Endothelial cell of umbilical vein (primary cell): Measurements from ENCODE around the gene FAM53B. TPM values are rescaled to one million over a fixed set of nuclear protein-coding genes. Genes with fewer than 3 reads are reported as not detected.

Experiments used
- BruUV-seq: library from RNA; stranded (reverse); fragments of 400-500 nt; replicated peaks from 2 replicates; lab custom pipeline; 2021; lab: Mats Ljungman, UMichigan
- CTCF ChIA-PET: fragments of 300-600, 350-600 bp; sonication (Branson Sonifier 250); formaldehyde crosslinking; loops from one replicate; lab custom pipeline; 2021; ENCODE audit warnings: antibody characterized with exemption, inconsistent platforms; lab: Charles Lee
- POLR2A ChIA-PET: fragments of 300-600, 350-600 bp; sonication (Branson Sonifier 250); formaldehyde crosslinking; loops from one replicate; lab custom pipeline; 2021; ENCODE audit warnings: antibody characterized with exemption, inconsistent platforms; lab: Charles Lee
- DNase-seq: peaks from one replicate; pipeline ENCODE4 v3.0.0-alpha.2; 2011; ENCODE audit warnings: low read depth, low spot score
- FAIRE-seq: peaks from 2 replicates; lab custom pipeline; 2011; peaks lifted over from hg19 to GRCh38; lab: Jason Lieb, UNC
- H2AFZ ChIP-seq: 2 replicates; pipeline ENCODE4 v1.6.0; 2012; ENCODE audit warnings: low read depth, low read length, control low read depth, inconsistent platforms
- H3K27ac ChIP-seq: 2 replicates; pipeline ENCODE4 v1.5.1; 2011; ENCODE audit warnings: low read depth, mild to moderate bottlenecking, control low read depth, low read length, moderate library complexity; ENCODE audit not compliant: insufficient read depth
- H3K27me3 ChIP-seq, 2 experiments: 2 replicates each; pipeline versions ENCODE4 v1.6.0 to v1.6.1; 2011; ENCODE audit warnings: low read length in 2 of 2, mixed read lengths in 1 of 2; ENCODE audit not compliant: control insufficient read depth in 2 of 2, insufficient read depth in 2 of 2
- H3K36me3 ChIP-seq, 2 experiments: 2 replicates in 1 of 2; 3 replicates in 1 of 2; pipeline ENCODE4 v1.5.1; 2011; ENCODE audit warnings: low read length in 2 of 2, mild to moderate bottlenecking in 1 of 2, moderate library complexity in 1 of 2; ENCODE audit not compliant: control insufficient read depth in 2 of 2, insufficient read depth in 2 of 2; ENCODE audit errors: extremely low read depth in 1 of 2
- H3K4me1 ChIP-seq: 3 replicates; pipeline ENCODE4 v1.5.1; 2011; ENCODE audit warnings: mild to moderate bottlenecking, low read length; ENCODE audit not compliant: control insufficient read depth, insufficient read depth; ENCODE audit errors: extremely low read depth
- H3K4me2 ChIP-seq: 2 replicates; pipeline ENCODE4 v1.6.1; 2011; ENCODE audit warnings: low read length, control low read depth, mixed read lengths; ENCODE audit not compliant: insufficient read depth
- H3K4me3 ChIP-seq, 3 experiments: fragments of 200-600 bp in 1 of 3; sonication (generic), shearing (Covaris generic) in 1 of 3; replicated peaks in 1 of 3; 2 replicates each; pipeline ENCODE4 v1.5.1; 2011 to 2016; ENCODE audit warnings: control low read depth in 3 of 3, low read length in 3 of 3, mild to moderate bottlenecking in 2 of 3, inconsistent platforms in 1 of 3, low read depth in 1 of 3, moderate library complexity in 1 of 3; ENCODE audit not compliant: insufficient read depth in 1 of 3
- H3K79me2 ChIP-seq: 2 replicates; pipeline ENCODE4 v1.6.0; 2012; ENCODE audit warnings: low read length, inconsistent platforms; ENCODE audit not compliant: control insufficient read depth, insufficient read depth
- H3K9ac ChIP-seq: replicated peaks from 2 replicates; pipeline ENCODE3; 2011; ENCODE audit warnings: low read length, control low read depth; ENCODE audit not compliant: insufficient read depth; ENCODE audit errors: extremely low read depth
- H3K9me1 ChIP-seq: replicated peaks from 3 replicates; pipeline ENCODE4 v1.6.0; 2011; ENCODE audit warnings: mild to moderate bottlenecking, low read length; ENCODE audit not compliant: control insufficient read depth, insufficient read depth; ENCODE audit errors: extremely low read depth
- H3K9me3 ChIP-seq: replicated peaks from 2 replicates; pipeline ENCODE4 v1.5.1; 2012; ENCODE audit warnings: low read length, inconsistent platforms; ENCODE audit not compliant: control insufficient read depth, insufficient read depth
- H4K20me1 ChIP-seq: replicated peaks from 2 replicates; pipeline ENCODE3; 2011; ENCODE audit warnings: mild to moderate bottlenecking, low read length; ENCODE audit not compliant: control insufficient read depth, insufficient read depth; ENCODE audit errors: extremely low read depth
- EZH2 ChIP-seq: IDR thresholded peaks from 2 replicates; pipeline ENCODE4 v1.6.1; 2012; ENCODE audit warnings: borderline replicate concordance, low read depth, mild to moderate bottlenecking, moderate library complexity, low read length, inconsistent platforms; ENCODE audit not compliant: severe bottlenecking
- FOS ChIP-seq: IDR thresholded peaks from 2 replicates; pipeline ENCODE4 v1.6.1; 2011; ENCODE audit warnings: mild to moderate bottlenecking, low read length, moderate library complexity, borderline replicate concordance; ENCODE audit not compliant: insufficient read depth
- GATA2 ChIP-seq: IDR thresholded peaks from 2 replicates; pipeline ENCODE4 v1.7.0; 2011; ENCODE audit warnings: low read depth, mild to moderate bottlenecking, moderate library complexity, mixed read lengths, low read length; ENCODE audit not compliant: insufficient read length, insufficient read depth
- JUN ChIP-seq: IDR thresholded peaks from 2 replicates; pipeline ENCODE4 v1.6.1; 2011; ENCODE audit warnings: borderline replicate concordance, low read depth; ENCODE audit not compliant: insufficient read length, insufficient read depth
- MYC ChIP-seq: IDR thresholded peaks from one replicate; pipeline ENCODE4 v1.6.1; 2011; ENCODE audit warnings: mild to moderate bottlenecking, low read depth, low read length
- POLR2A ChIP-seq: IDR thresholded peaks from 2 replicates; pipeline ENCODE4 v1.6.1; 2012; ENCODE audit warnings: low read depth, mild to moderate bottlenecking, control low read depth, low read length
- POLR2AphosphoS5 ChIP-seq: IDR thresholded peaks from 2 replicates; pipeline ENCODE4 v1.6.1; 2012; ENCODE audit warnings: low read depth, mild to moderate bottlenecking, control low read depth, low read length, moderate library complexity; ENCODE audit not compliant: insufficient read depth
- dilution Hi-C: fragments of 300-500 bp; cut with MboI; formaldehyde crosslinking; loops from one replicate; pipeline ENCODE4 v1.15.0; 2019; ENCODE audit warnings: low sequenced_read_pairs; ENCODE audit not compliant: extremely low pct_ligation_motif_present
- intact Hi-C: fragments of 100-400 bp; cut with micrococcal nuclease; formaldehyde crosslinking; loops from one replicate; pipeline ENCODE4 v1.10.0; 2022
- polyA plus RNA-seq, 4 experiments: library from polyadenylated mRNA; depleted of rRNA in 3 of 4; stranded (reverse) in 3 of 4; unstranded in 1 of 4; fragments of >200 nt; gene quantifications; 2 replicates each; pipeline versions ENCODE4 v1.2.1 to v1.2.3, GENCODE V29; 2011 to 2012; ENCODE audit warnings: missing spikeins in 1 of 4
- total RNA-seq: library from RNA; stranded (reverse); gene quantifications from 2 replicates; pipeline ENCODE4 v1.2.3, GENCODE V29; 2021
- TF ChIP-seq, protein P1 (sequence below), 2 donors: IDR thresholded peaks; 1 replicate in 1 of 2; 2 replicates in 1 of 2; pipeline ENCODE4 v1.5.1; 2011; ENCODE audit warnings: low read length in 2 of 2, mild to moderate bottlenecking in 2 of 2, moderate library complexity in 2 of 2, control low read depth in 1 of 2, inconsistent platforms in 1 of 2, low read depth in 1 of 2; ENCODE audit not compliant: insufficient read depth in 1 of 2; ENCODE audit errors: extremely low read depth in 1 of 2
- TF ChIP-seq, protein P2 (sequence below): IDR thresholded peaks from 2 replicates; pipeline ENCODE4 v1.6.1; 2011; ENCODE audit not compliant: insufficient read depth, insufficient read length

The FAM53B gene
- total and polyA plus RNA-seq, 2 donors (not counting 3 experiments of a cell fraction or from before 2014, with no cell fraction given): 8.5 to 21.1 TPM

DNA sequence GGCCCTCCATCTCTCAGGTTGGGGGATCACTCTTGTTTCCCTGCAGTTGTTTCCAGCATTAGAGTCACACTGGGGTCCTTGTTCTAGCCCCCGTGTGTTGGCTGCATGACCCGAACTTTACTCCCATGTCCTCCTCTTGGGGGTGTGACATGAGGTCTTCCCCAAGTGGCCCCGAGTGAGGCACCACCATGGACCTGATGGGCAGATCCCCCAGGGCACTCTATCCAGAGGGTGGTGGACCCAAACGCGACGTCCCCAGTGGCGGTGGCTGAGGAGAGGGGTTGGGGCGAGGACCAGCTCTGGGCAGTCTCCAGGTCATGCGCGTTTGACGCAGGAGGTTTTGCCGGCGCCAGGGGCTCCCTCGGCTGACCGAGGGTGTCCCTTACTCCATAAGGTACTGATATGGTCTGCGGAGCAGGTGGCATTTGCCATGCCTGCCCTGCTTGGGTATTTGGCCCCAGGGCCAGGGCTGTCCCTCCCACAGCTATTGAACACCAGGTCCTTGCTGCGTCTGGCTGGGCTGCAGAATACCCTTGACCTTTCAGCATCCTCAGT lies 150.7 kb downstream of the FAM53B start:
- no peaks in the 10 kb centered on the region for H3K9me1 ChIP-seq
- H3K27me3 ChIP-seq: peaks cover 0 to 1% of the 10 kb centered on the region in 2 experiments
- dilution Hi-C loops: no loop called here
- FAIRE-seq (no peak), DNase-seq (no peak)
- CTCF ChIA-PET: no interaction called here
- no peaks in the 10 kb centered on the region for H3K36me3 ChIP-seq
- H3K4me2 ChIP-seq: no peak overlapping the region
- TF ChIP-seq EZH2: no peak
- TF ChIP-seq JUN: no peak
- TF ChIP-seq MYC: no peak
- TF ChIP-seq, protein P1, sequence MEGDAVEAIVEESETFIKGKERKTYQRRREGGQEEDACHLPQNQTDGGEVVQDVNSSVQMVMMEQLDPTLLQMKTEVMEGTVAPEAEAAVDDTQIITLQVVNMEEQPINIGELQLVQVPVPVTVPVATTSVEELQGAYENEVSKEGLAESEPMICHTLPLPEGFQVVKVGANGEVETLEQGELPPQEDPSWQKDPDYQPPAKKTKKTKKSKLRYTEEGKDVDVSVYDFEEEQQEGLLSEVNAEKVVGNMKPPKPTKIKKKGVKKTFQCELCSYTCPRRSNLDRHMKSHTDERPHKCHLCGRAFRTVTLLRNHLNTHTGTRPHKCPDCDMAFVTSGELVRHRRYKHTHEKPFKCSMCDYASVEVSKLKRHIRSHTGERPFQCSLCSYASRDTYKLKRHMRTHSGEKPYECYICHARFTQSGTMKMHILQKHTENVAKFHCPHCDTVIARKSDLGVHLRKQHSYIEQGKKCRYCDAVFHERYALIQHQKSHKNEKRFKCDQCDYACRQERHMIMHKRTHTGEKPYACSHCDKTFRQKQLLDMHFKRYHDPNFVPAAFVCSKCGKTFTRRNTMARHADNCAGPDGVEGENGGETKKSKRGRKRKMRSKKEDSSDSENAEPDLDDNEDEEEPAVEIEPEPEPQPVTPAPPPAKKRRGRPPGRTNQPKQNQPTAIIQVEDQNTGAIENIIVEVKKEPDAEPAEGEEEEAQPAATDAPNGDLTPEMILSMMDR (IDR thresholded peaks at IDR 0.05; ENCODE audit: extremely low read depth in 1 of 2, insufficient read depth in 1 of 2, low read depth in 1 of 2, low read length in 2 of 2): no peak
- TF ChIP-seq, protein P2, sequence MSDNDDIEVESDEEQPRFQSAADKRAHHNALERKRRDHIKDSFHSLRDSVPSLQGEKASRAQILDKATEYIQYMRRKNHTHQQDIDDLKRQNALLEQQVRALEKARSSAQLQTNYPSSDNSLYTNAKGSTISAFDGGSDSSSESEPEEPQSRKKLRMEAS: no peak
- no peak for TF ChIP-seq GATA2
- TF ChIP-seq POLR2A: no peak
- TF ChIP-seq POLR2AphosphoS5: no peak
- no peak for TF ChIP-seq FOS
- no peak overlapping the region for H3K4me3 ChIP-seq
- peaks cover 2% of the 10 kb centered on the region for H3K4me1 ChIP-seq
- no TSS peak for BruUV-seq
- no peaks in the 10 kb centered on the region for H3K9me3 ChIP-seq
- intact Hi-C loops: no loop called here
- no peak overlapping the region for H2AFZ ChIP-seq
- H4K20me1 ChIP-seq: no peaks in the 10 kb centered on the region
- no peaks in the 10 kb centered on the region for H3K79me2 ChIP-seq
- H3K27ac ChIP-seq: no peak overlapping the region
- POLR2A ChIA-PET: no interaction called here
- H3K9ac ChIP-seq: no peak overlapping the region
